Endothelial cell of umbilical vein (primary cell): Measurements from ENCODE around the gene HAUS7. TPM values are rescaled to one million over a fixed set of nuclear protein-coding genes. Genes with fewer than 3 reads are reported as not detected.

Source experiments
- BruUV-seq: library from RNA; stranded (reverse); fragments of 400-500 nt; replicated peaks from 2 replicates; lab custom pipeline; 2021; lab: Mats Ljungman, UMichigan
- CTCF ChIA-PET: fragments of 300-600, 350-600 bp; sonication (Branson Sonifier 250); formaldehyde crosslinking; loops from one replicate; lab custom pipeline; 2021; ENCODE audit warnings: antibody characterized with exemption, inconsistent platforms; lab: Charles Lee
- POLR2A ChIA-PET: fragments of 300-600, 350-600 bp; sonication (Branson Sonifier 250); formaldehyde crosslinking; loops from one replicate; lab custom pipeline; 2021; ENCODE audit warnings: antibody characterized with exemption, inconsistent platforms; lab: Charles Lee
- DNase-seq: peaks from one replicate; pipeline ENCODE4 v3.0.0-alpha.2; 2011; ENCODE audit warnings: low read depth, low spot score
- FAIRE-seq: peaks from 2 replicates; lab custom pipeline; 2011; peaks lifted over from hg19 to GRCh38; lab: Jason Lieb, UNC
- H2AFZ ChIP-seq: 2 replicates; pipeline ENCODE4 v1.6.0; 2012; ENCODE audit warnings: low read depth, low read length, control low read depth, inconsistent platforms
- H3K27ac ChIP-seq: 2 replicates; pipeline ENCODE4 v1.5.1; 2011; ENCODE audit warnings: low read depth, mild to moderate bottlenecking, control low read depth, low read length, moderate library complexity; ENCODE audit not compliant: insufficient read depth
- H3K27me3 ChIP-seq, 2 experiments: 2 replicates each; pipeline versions ENCODE4 v1.6.0 to v1.6.1; 2011; ENCODE audit warnings: low read length in 2 of 2, mixed read lengths in 1 of 2; ENCODE audit not compliant: control insufficient read depth in 2 of 2, insufficient read depth in 2 of 2
- H3K36me3 ChIP-seq, 2 experiments: 2 replicates in 1 of 2; 3 replicates in 1 of 2; pipeline ENCODE4 v1.5.1; 2011; ENCODE audit warnings: low read length in 2 of 2, mild to moderate bottlenecking in 1 of 2, moderate library complexity in 1 of 2; ENCODE audit not compliant: control insufficient read depth in 2 of 2, insufficient read depth in 2 of 2; ENCODE audit errors: extremely low read depth in 1 of 2
- H3K4me1 ChIP-seq: 3 replicates; pipeline ENCODE4 v1.5.1; 2011; ENCODE audit warnings: mild to moderate bottlenecking, low read length; ENCODE audit not compliant: control insufficient read depth, insufficient read depth; ENCODE audit errors: extremely low read depth
- H3K4me2 ChIP-seq: 2 replicates; pipeline ENCODE4 v1.6.1; 2011; ENCODE audit warnings: low read length, control low read depth, mixed read lengths; ENCODE audit not compliant: insufficient read depth
- H3K4me3 ChIP-seq, 3 experiments: fragments of 200-600 bp in 1 of 3; sonication (generic), shearing (Covaris generic) in 1 of 3; replicated peaks in 1 of 3; 2 replicates each; pipeline ENCODE4 v1.5.1; 2011 to 2016; ENCODE audit warnings: control low read depth in 3 of 3, low read length in 3 of 3, mild to moderate bottlenecking in 2 of 3, inconsistent platforms in 1 of 3, low read depth in 1 of 3, moderate library complexity in 1 of 3; ENCODE audit not compliant: insufficient read depth in 1 of 3
- H3K79me2 ChIP-seq: 2 replicates; pipeline ENCODE4 v1.6.0; 2012; ENCODE audit warnings: low read length, inconsistent platforms; ENCODE audit not compliant: control insufficient read depth, insufficient read depth
- H3K9ac ChIP-seq: replicated peaks from 2 replicates; pipeline ENCODE3; 2011; ENCODE audit warnings: low read length, control low read depth; ENCODE audit not compliant: insufficient read depth; ENCODE audit errors: extremely low read depth
- H3K9me1 ChIP-seq: replicated peaks from 3 replicates; pipeline ENCODE4 v1.6.0; 2011; ENCODE audit warnings: mild to moderate bottlenecking, low read length; ENCODE audit not compliant: control insufficient read depth, insufficient read depth; ENCODE audit errors: extremely low read depth
- H3K9me3 ChIP-seq: replicated peaks from 2 replicates; pipeline ENCODE4 v1.5.1; 2012; ENCODE audit warnings: low read length, inconsistent platforms; ENCODE audit not compliant: control insufficient read depth, insufficient read depth
- H4K20me1 ChIP-seq: replicated peaks from 2 replicates; pipeline ENCODE3; 2011; ENCODE audit warnings: mild to moderate bottlenecking, low read length; ENCODE audit not compliant: control insufficient read depth, insufficient read depth; ENCODE audit errors: extremely low read depth
- CTCF ChIP-seq, 2 donors: IDR thresholded peaks; 1 replicate in 1 of 2; 2 replicates in 1 of 2; pipeline ENCODE4 v1.5.1; 2011; ENCODE audit warnings: low read length in 2 of 2, mild to moderate bottlenecking in 2 of 2, moderate library complexity in 2 of 2, control low read depth in 1 of 2, inconsistent platforms in 1 of 2, low read depth in 1 of 2; ENCODE audit not compliant: insufficient read depth in 1 of 2; ENCODE audit errors: extremely low read depth in 1 of 2
- EZH2 ChIP-seq: IDR thresholded peaks from 2 replicates; pipeline ENCODE4 v1.6.1; 2012; ENCODE audit warnings: borderline replicate concordance, low read depth, mild to moderate bottlenecking, moderate library complexity, low read length, inconsistent platforms; ENCODE audit not compliant: severe bottlenecking
- FOS ChIP-seq: IDR thresholded peaks from 2 replicates; pipeline ENCODE4 v1.6.1; 2011; ENCODE audit warnings: mild to moderate bottlenecking, low read length, moderate library complexity, borderline replicate concordance; ENCODE audit not compliant: insufficient read depth
- GATA2 ChIP-seq: IDR thresholded peaks from 2 replicates; pipeline ENCODE4 v1.7.0; 2011; ENCODE audit warnings: low read depth, mild to moderate bottlenecking, moderate library complexity, mixed read lengths, low read length; ENCODE audit not compliant: insufficient read length, insufficient read depth
- JUN ChIP-seq: IDR thresholded peaks from 2 replicates; pipeline ENCODE4 v1.6.1; 2011; ENCODE audit warnings: borderline replicate concordance, low read depth; ENCODE audit not compliant: insufficient read length, insufficient read depth
- MAX ChIP-seq: IDR thresholded peaks from 2 replicates; pipeline ENCODE4 v1.6.1; 2011; ENCODE audit not compliant: insufficient read depth, insufficient read length
- MYC ChIP-seq: IDR thresholded peaks from one replicate; pipeline ENCODE4 v1.6.1; 2011; ENCODE audit warnings: mild to moderate bottlenecking, low read depth, low read length
- POLR2A ChIP-seq: IDR thresholded peaks from 2 replicates; pipeline ENCODE4 v1.6.1; 2012; ENCODE audit warnings: low read depth, mild to moderate bottlenecking, control low read depth, low read length
- POLR2AphosphoS5 ChIP-seq: IDR thresholded peaks from 2 replicates; pipeline ENCODE4 v1.6.1; 2012; ENCODE audit warnings: low read depth, mild to moderate bottlenecking, control low read depth, low read length, moderate library complexity; ENCODE audit not compliant: insufficient read depth
- dilution Hi-C: fragments of 300-500 bp; cut with MboI; formaldehyde crosslinking; loops from one replicate; pipeline ENCODE4 v1.15.0; 2019; ENCODE audit warnings: low sequenced_read_pairs; ENCODE audit not compliant: extremely low pct_ligation_motif_present
- intact Hi-C: fragments of 100-400 bp; cut with micrococcal nuclease; formaldehyde crosslinking; loops from one replicate; pipeline ENCODE4 v1.10.0; 2022
- polyA plus RNA-seq, 4 experiments: library from polyadenylated mRNA; depleted of rRNA in 3 of 4; stranded (reverse) in 3 of 4; unstranded in 1 of 4; fragments of >200 nt; gene quantifications; 2 replicates each; pipeline versions ENCODE4 v1.2.1 to v1.2.3, GENCODE V29; 2011 to 2012; ENCODE audit warnings: missing spikeins in 1 of 4
- total RNA-seq: library from RNA; stranded (reverse); gene quantifications from 2 replicates; pipeline ENCODE4 v1.2.3, GENCODE V29; 2021

HAUS7 gene
- total and polyA plus RNA-seq, 2 donors (not counting 3 experiments of a cell fraction or from before 2014, with no cell fraction given) = 31.0 to 46.4 TPM

- no peaks in the 10 kb centered on the region for H3K36me3 ChIP-seq
- H3K79me2 ChIP-seq = no peaks in the 10 kb centered on the region
- no TSS peak for BruUV-seq
- no peak overlapping the region for H3K4me3 ChIP-seq
- no peaks in the 10 kb centered on the region for H3K27me3 ChIP-seq
- no peaks in the 10 kb centered on the region for H3K9me3 ChIP-seq
- peak overlapping the region; percentile 39 for H3K9ac ChIP-seq
- H4K20me1 ChIP-seq = no peaks in the 10 kb centered on the region
- ChIA-PET CTCF (interaction anchor here (1.1 to 9.4 kb wide), 3 partner anchors 10 to 15 kb away, joined by 3 to 189 read pairs (median 7); partner anchors contain the start of gene HAUS7), POLR2A (no interaction called here)
- H3K27ac ChIP-seq = peak overlapping the region; percentile 80
- no peak overlapping the region for H3K4me2 ChIP-seq
- H3K9me1 ChIP-seq = no peaks in the 10 kb centered on the region
- TF ChIP-seq JUN (no peak), FOS (no peak), MAX (peak; percentile 70)
- peak; percentile 50 for DNase-seq
- peak; percentile 95 for FAIRE-seq
- peaks cover 39% of the 10 kb centered on the region for H3K4me1 ChIP-seq
- no peak overlapping the region for H2AFZ ChIP-seq
- intact Hi-C loops (loop anchor here (1.0 kb wide), 1 partner anchor 10 kb away; no protein-coding TSS in a partner anchor), dilution Hi-C loops (no loop called here)
These were observed 17.3 kb upstream of the HAUS7 start for GRCh38 chrX:153487590-153488071.

GRCh38 chrX:153486171-153486570, 15.8 kb upstream of the HAUS7 start:
- Histone ChIP-seq H3K9me1 (no peaks in the 10 kb centered on the region), H3K9ac (no peak overlapping the region), H3K79me2 (no peaks in the 10 kb centered on the region), H3K4me2 (no peak overlapping the region), H2AFZ (no peak overlapping the region), H3K4me1 (peaks cover 26% of the 10 kb centered on the region), H3K27me3 (no peaks in the 10 kb centered on the region), H3K27ac (no peak overlapping the region), H3K9me3 (no peaks in the 10 kb centered on the region), H4K20me1 (no peaks in the 10 kb centered on the region), H3K36me3 (no peaks in the 10 kb centered on the region), H3K4me3 (no peak overlapping the region)
- ChIA-PET CTCF (interaction anchor here (0.9 kb wide), 1 partner anchor 9 kb away, joined by 3 read pairs; no protein-coding TSS in a partner anchor), POLR2A (no interaction called here)
- no peak for DNase-seq
- no peak for TF ChIP-seq FOS
- no peak for TF ChIP-seq CTCF (IDR thresholded peaks at IDR 0.05; ENCODE audit: extremely low read depth in 1 of 2, insufficient read depth in 1 of 2, low read depth in 1 of 2, low read length in 2 of 2)
- no peak for TF ChIP-seq MYC
- TF ChIP-seq EZH2 = no peak
- no peak for TF ChIP-seq GATA2
- TF ChIP-seq POLR2A = no peak
- TF ChIP-seq POLR2AphosphoS5 = no peak
- no peak for TF ChIP-seq MAX
- no peak for TF ChIP-seq JUN
- BruUV-seq = no TSS peak
- dilution Hi-C loops = no loop called here
- intact Hi-C loops = no loop called here
- FAIRE-seq = no peak
